Loucy (cell line): ENCODE results near the gene ASXL3.

Source experiments
- H2AFZ ChIP-seq: fragments of 200-600 bp; sonication (generic); 2 replicates; pipeline ENCODE4 v1.6.0; 2016; ENCODE audit warnings: antibody characterized with exemption, mild to moderate bottlenecking, low read length, moderate library complexity
- H3F3A ChIP-seq: fragments of 200-600 bp; 2 replicates; pipeline ENCODE4 v1.6.0; 2016; ENCODE audit warnings: antibody characterized with exemption, low read depth, mild to moderate bottlenecking
- H3K27me3 ChIP-seq: fragments of 200-600 bp; sonication (generic); 2 replicates; pipeline ENCODE4 v1.6.1; 2014; ENCODE audit warnings: low read length, mild to moderate bottlenecking; ENCODE audit not compliant: insufficient read depth, poor library complexity, severe bottlenecking
- H3K36me3 ChIP-seq: fragments of 200-600 bp; sonication (generic); 2 replicates; pipeline ENCODE4 v1.6.1; 2016; ENCODE audit warnings: low read length; ENCODE audit not compliant: insufficient read depth
- H3K4me1 ChIP-seq: fragments of 200-600 bp; sonication (generic); 2 replicates; pipeline ENCODE4 v1.5.1; 2014; ENCODE audit warnings: low read length, mild to moderate bottlenecking; ENCODE audit not compliant: insufficient read depth, poor library complexity, severe bottlenecking
- H3K4me2 ChIP-seq: fragments of 200-600 bp; sonication (generic); 2 replicates; pipeline ENCODE4 v1.6.0; 2014; ENCODE audit warnings: antibody characterized with exemption, low read length, low read depth, mild to moderate bottlenecking; ENCODE audit not compliant: poor library complexity, severe bottlenecking
- H3K4me3 ChIP-seq: fragments of 200-600 bp; sonication (generic); 2 replicates; pipeline ENCODE4 v1.5.1; 2014; ENCODE audit warnings: low read length, mild to moderate bottlenecking, mixed read lengths; ENCODE audit not compliant: poor library complexity, severe bottlenecking
- H3K79me2 ChIP-seq: fragments of 200-600 bp; sonication (generic); 2 replicates; pipeline ENCODE4 v1.6.1; 2014; ENCODE audit warnings: low read length; ENCODE audit not compliant: insufficient read depth
- H3K9ac ChIP-seq: fragments of 200-600 bp; sonication (generic); 2 replicates; pipeline ENCODE4 v1.6.0; 2014; ENCODE audit warnings: mild to moderate bottlenecking, low read depth, low read length, moderate library complexity; ENCODE audit not compliant: poor library complexity, severe bottlenecking
- H3K9me2 ChIP-seq: fragments of 200-600 bp; sonication (generic); replicated peaks from 2 replicates; pipeline ENCODE4 v1.6.1; 2016; ENCODE audit warnings: low read depth, low read length, mixed read lengths
- H3K9me3 ChIP-seq: fragments of 200-600 bp; sonication (generic); 2 replicates; pipeline ENCODE4 v1.6.1; 2014; ENCODE audit warnings: mild to moderate bottlenecking, antibody characterized with exemption, low read length, low read depth; ENCODE audit not compliant: insufficient read depth
- H4K20me1 ChIP-seq: fragments of 200-600 bp; sonication (generic); 2 replicates; pipeline ENCODE4 v1.6.0; 2014; ENCODE audit warnings: antibody characterized with exemption, low read length, mild to moderate bottlenecking; ENCODE audit not compliant: insufficient read depth, poor library complexity, severe bottlenecking
- CTCF ChIP-seq: fragments of 200-600 bp; sonication (generic); conservative IDR thresholded peaks from 2 replicates; pipeline ENCODE4 v1.5.1; 2014; ENCODE audit warnings: mild to moderate bottlenecking, antibody characterized with exemption, low read length
- EZH2phosphoT487 ChIP-seq: fragments of 200-600 bp; IDR thresholded peaks from 2 replicates; pipeline ENCODE4 v1.6.1; 2018; ENCODE audit warnings: antibody characterized with exemption, mild to moderate bottlenecking, moderate library complexity, borderline replicate concordance

The ASXL3 gene

GRCh38 chr18:33660696-33661310 is 82.8 kb downstream of the ASXL3 start:
- no peaks in the 10 kb centered on the region for H3K36me3 ChIP-seq
- H4K20me1 ChIP-seq = no peaks in the 10 kb centered on the region
- H3K9ac ChIP-seq = no peak overlapping the region
- H3K9me2 ChIP-seq = no peaks in the 10 kb centered on the region
- no peaks in the 10 kb centered on the region for H3K27me3 ChIP-seq
- H3K4me2 ChIP-seq = no peak overlapping the region
- H3K79me2 ChIP-seq = no peaks in the 10 kb centered on the region
- H3K4me3 ChIP-seq = no peak overlapping the region
- no peak overlapping the region for H2AFZ ChIP-seq
- H3K4me1 ChIP-seq = no peaks in the 10 kb centered on the region
- no peaks in the 10 kb centered on the region for H3K9me3 ChIP-seq
- H3F3A ChIP-seq = no peaks in the 10 kb centered on the region
- TF ChIP-seq CTCF (no peak), EZH2phosphoT487 (no peak)

GRCh38 chr18:33664241-33664874 is 86.3 kb downstream of the ASXL3 start:
- TF ChIP-seq EZH2phosphoT487 = no peak
- no peak for TF ChIP-seq CTCF
- no peak overlapping the region for H2AFZ ChIP-seq
- no peaks in the 10 kb centered on the region for H3K9me2 ChIP-seq
- H3K9me3 ChIP-seq = no peaks in the 10 kb centered on the region
- H3K4me2 ChIP-seq = no peak overlapping the region
- no peaks in the 10 kb centered on the region for H3K79me2 ChIP-seq
- no peak overlapping the region for H3K9ac ChIP-seq
- no peaks in the 10 kb centered on the region for H3K27me3 ChIP-seq
- no peaks in the 10 kb centered on the region for H3K36me3 ChIP-seq
- no peaks in the 10 kb centered on the region for H3F3A ChIP-seq
- no peaks in the 10 kb centered on the region for H4K20me1 ChIP-seq
- no peak overlapping the region for H3K4me3 ChIP-seq
- no peaks in the 10 kb centered on the region for H3K4me1 ChIP-seq

- Histone ChIP-seq H3K9me3 (no peaks in the 10 kb centered on the region), H2AFZ (no peak overlapping the region), H3K4me1 (no peaks in the 10 kb centered on the region), H3K9me2 (no peaks in the 10 kb centered on the region), H3K9ac (no peak overlapping the region), H3K79me2 (no peaks in the 10 kb centered on the region), H3K4me3 (no peak overlapping the region), H3K27me3 (no peaks in the 10 kb centered on the region), H3F3A (no peaks in the 10 kb centered on the region), H3K4me2 (no peak overlapping the region), H3K36me3 (no peaks in the 10 kb centered on the region), H4K20me1 (no peaks in the 10 kb centered on the region)
- TF ChIP-seq CTCF = no peak
These were observed 87.2 kb downstream of the ASXL3 start for GRCh38 chr18:33665187-33665586.
